Neural progenitor cell (in vitro differentiated cells): ENCODE data around the gene COL15A1. TPM values are rescaled to one million over a fixed set of nuclear protein-coding genes. Genes with fewer than 3 reads are reported as not detected.

Experiments used
- DNase-seq: peaks from one replicate; pipeline ENCODE4 v3.0.0-alpha.2; 2016; ENCODE audit warnings: low spot score
- H2AFZ ChIP-seq: fragments of 200-600 bp; sonication (generic); replicated peaks from 2 replicates; pipeline ENCODE4 v1.6.1; 2016; ENCODE audit warnings: antibody characterized with exemption
- H3F3A ChIP-seq: fragments of 200-600 bp; sonication (generic); 2 replicates; pipeline ENCODE4 v1.6.1; 2016; ENCODE audit warnings: antibody characterized with exemption, low read depth
- H3K27ac ChIP-seq: fragments of 200-600 bp; sonication (generic); 2 replicates; pipeline ENCODE4 v1.5.1; 2016; ENCODE audit warnings: mild to moderate bottlenecking
- H3K27me3 ChIP-seq: fragments of 200-600 bp; sonication (generic); 2 replicates; pipeline ENCODE4 v1.6.1; 2016; ENCODE audit warnings: mild to moderate bottlenecking, moderate library complexity
- H3K36me3 ChIP-seq: fragments of 200-600 bp; sonication (generic); 2 replicates; pipeline ENCODE4 v1.5.1; 2016
- H3K4me1 ChIP-seq: fragments of 200-600 bp; sonication (generic); 2 replicates; pipeline ENCODE4 v1.6.1; 2016; ENCODE audit warnings: mixed run types
- H3K4me2 ChIP-seq: fragments of 200-600 bp; sonication (generic); 2 replicates; pipeline ENCODE4 v1.6.1; 2016
- H3K4me3 ChIP-seq: fragments of 200-600 bp; sonication (generic); 2 replicates; pipeline ENCODE4 v1.5.1; 2016
- H3K79me2 ChIP-seq: fragments of 200-600 bp; sonication (generic); 2 replicates; pipeline ENCODE4 v1.6.1; 2016; ENCODE audit warnings: low read depth
- H3K9ac ChIP-seq: fragments of 200-600 bp; sonication (generic); 2 replicates; pipeline ENCODE4 v1.6.1; 2016
- H3K9me3 ChIP-seq: fragments of 200-600 bp; sonication (generic); 2 replicates; pipeline ENCODE4 v1.5.1; 2016; ENCODE audit warnings: low read depth
- H4K20me1 ChIP-seq: fragments of 200-600 bp; sonication (generic); 2 replicates; pipeline ENCODE4 v1.6.1; 2016; ENCODE audit warnings: low read depth
- H3K27ac Mint-ChIP-seq: 3 replicates; pipeline ENCODE4 v1.8.0; 2021; ENCODE audit warnings: mixed read lengths
- H3K27me3 Mint-ChIP-seq: 2 replicates; pipeline ENCODE4 v1.8.0; 2022; ENCODE audit warnings: low read depth, mild to moderate bottlenecking, inconsistent platforms, moderate library complexity, mixed read lengths; ENCODE audit not compliant: insufficient read depth
- H3K36me3 Mint-ChIP-seq: 3 replicates; pipeline ENCODE4 v1.8.0; 2021; ENCODE audit warnings: mixed read lengths
- H3K4me1 Mint-ChIP-seq: 3 replicates; pipeline ENCODE4 v1.8.0; 2021; ENCODE audit warnings: mixed read lengths
- H3K4me3 Mint-ChIP-seq: 3 replicates; pipeline ENCODE4 v1.8.0; 2021; ENCODE audit warnings: mild to moderate bottlenecking, moderate library complexity, mixed read lengths
- H3K9me3 Mint-ChIP-seq: 3 replicates; pipeline ENCODE4 v1.8.0; 2020; ENCODE audit warnings: mixed read lengths
- CTCF ChIP-seq: fragments of 200-600 bp; sonication (generic); IDR thresholded peaks from 2 replicates; pipeline ENCODE4 v1.5.1; 2017; ENCODE audit warnings: antibody characterized with exemption, mild to moderate bottlenecking
- EZH2 ChIP-seq: fragments of 200-600 bp; sonication (generic); IDR thresholded peaks from 2 replicates; pipeline ENCODE4 v1.6.1; 2017; ENCODE audit warnings: antibody characterized with exemption, mild to moderate bottlenecking, moderate library complexity
- EZH2phosphoT487 ChIP-seq: fragments of 200-600 bp; sonication (generic); IDR thresholded peaks from 2 replicates; pipeline ENCODE4 v1.6.1; 2017; ENCODE audit warnings: antibody characterized with exemption
- total RNA-seq: library from RNA; depleted of rRNA; stranded (reverse); fragments of >200 nt; gene quantifications from 2 replicates; pipeline ENCODE4 v1.2.3, GENCODE V29; 2015; ENCODE audit warnings: low replicate concordance

The COL15A1 gene
- total RNA-seq, 1 donor from 2014 or later, result 3.2 TPM

- Histone ChIP-seq H3K27me3 (no peaks in the 10 kb centered on the region), H3F3A (peaks cover 9% of the 10 kb centered on the region), H3K4me1 (peaks cover 42% of the 10 kb centered on the region), H2AFZ (no peak overlapping the region), H3K4me3 (no peak overlapping the region), H3K27ac (no peak overlapping the region), H3K9me3 (no peaks in the 10 kb centered on the region), H3K79me2 (no peaks in the 10 kb centered on the region), H4K20me1 (no peaks in the 10 kb centered on the region), H3K4me2 (peak overlapping the region; percentile 58), H3K36me3 (no peaks in the 10 kb centered on the region), H3K9ac (no peak overlapping the region)
- H3K4me3 Mint-ChIP-seq, result peak overlapping the region; percentile 49
- peaks cover 57% of the 10 kb centered on the region for H3K4me1 Mint-ChIP-seq
- peaks cover 18% of the 10 kb centered on the region for H3K9me3 Mint-ChIP-seq
- TF ChIP-seq EZH2phosphoT487, result no peak
- no peak for TF ChIP-seq EZH2
- no peak for TF ChIP-seq CTCF
- DNase-seq, result no peak
- peaks cover 8% of the 10 kb centered on the region for H3K27me3 Mint-ChIP-seq
- H3K36me3 Mint-ChIP-seq, result peaks cover 4% of the 10 kb centered on the region
- H3K27ac Mint-ChIP-seq, result peak overlapping the region; percentile 96
These were observed 95.9 kb downstream of the COL15A1 start for GRCh38 chr9:99039505-99040182.

GRCh38 chr9:99040251-99040900 is 96.7 kb downstream of the COL15A1 start:
- Histone ChIP-seq H3K9ac (no peak overlapping the region), H2AFZ (no peak overlapping the region), H3K4me1 (peaks cover 35% of the 10 kb centered on the region), H3K4me2 (peak overlapping the region; percentile 58), H3K36me3 (no peaks in the 10 kb centered on the region), H4K20me1 (no peaks in the 10 kb centered on the region), H3F3A (peaks cover 9% of the 10 kb centered on the region), H3K79me2 (no peaks in the 10 kb centered on the region), H3K27me3 (no peaks in the 10 kb centered on the region), H3K4me3 (no peak overlapping the region), H3K27ac (no peak overlapping the region), H3K9me3 (no peaks in the 10 kb centered on the region)
- H3K27ac Mint-ChIP-seq, result peak overlapping the region; percentile 96
- TF ChIP-seq EZH2phosphoT487 (no peak), EZH2 (no peak), CTCF (no peak)
- DNase-seq, result peak; percentile 59
- H3K36me3 Mint-ChIP-seq, result peaks cover 4% of the 10 kb centered on the region
- peak overlapping the region; percentile 33 for H3K4me3 Mint-ChIP-seq
- peaks cover 24% of the 10 kb centered on the region for H3K9me3 Mint-ChIP-seq
- H3K27me3 Mint-ChIP-seq, result peaks cover 10% of the 10 kb centered on the region
- H3K4me1 Mint-ChIP-seq, result peaks cover 52% of the 10 kb centered on the region

DNA sequence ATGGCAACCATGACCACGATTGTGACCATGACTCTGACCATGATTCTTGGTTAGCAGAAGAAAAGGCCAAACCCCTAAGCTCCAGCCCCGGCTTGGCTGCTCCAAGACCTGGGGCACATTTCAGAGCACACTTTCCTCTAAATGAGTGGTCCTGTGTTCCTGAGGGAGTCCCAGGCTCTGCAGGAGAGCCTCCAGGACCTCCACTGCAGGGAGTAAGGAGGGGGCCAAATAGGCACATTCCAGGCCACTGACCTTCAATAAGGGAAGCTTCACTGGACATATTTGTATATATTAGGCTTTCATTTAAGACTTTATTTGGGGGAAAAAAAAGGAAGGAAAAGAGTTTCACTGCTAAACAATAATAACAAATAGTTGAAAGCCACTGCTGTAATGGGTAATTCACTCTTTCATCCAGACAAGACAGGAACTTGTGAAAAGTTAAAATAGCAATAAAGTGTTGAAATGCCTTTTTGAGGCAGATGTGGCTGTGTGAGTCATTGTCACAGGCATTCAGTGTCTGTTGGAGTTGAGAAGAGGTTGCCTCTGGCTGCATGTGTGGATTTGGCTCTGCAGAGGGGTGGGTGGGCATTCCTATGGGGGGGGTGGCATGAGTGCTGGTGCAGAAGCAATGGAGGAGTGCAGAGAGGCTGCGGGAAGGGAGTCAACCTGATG is 97.3 kb downstream of the COL15A1 start:
- H3K36me3 Mint-ChIP-seq, result peaks cover 4% of the 10 kb centered on the region
- H3K9ac ChIP-seq, result no peak overlapping the region
- peaks cover 10% of the 10 kb centered on the region for H3K27me3 Mint-ChIP-seq
- no peaks in the 10 kb centered on the region for H3K36me3 ChIP-seq
- peaks cover 34% of the 10 kb centered on the region for H3K4me1 ChIP-seq
- peak overlapping the region; percentile 89 for H3K27ac Mint-ChIP-seq
- no peak overlapping the region for H3K4me3 Mint-ChIP-seq
- no peak overlapping the region for H3K4me3 ChIP-seq
- no peak for DNase-seq
- H3K9me3 ChIP-seq, result no peaks in the 10 kb centered on the region
- H2AFZ ChIP-seq, result no peak overlapping the region
- H3K4me1 Mint-ChIP-seq, result peaks cover 46% of the 10 kb centered on the region
- no peaks in the 10 kb centered on the region for H3K27me3 ChIP-seq
- H3K79me2 ChIP-seq, result no peaks in the 10 kb centered on the region
- no peaks in the 10 kb centered on the region for H4K20me1 ChIP-seq
- H3F3A ChIP-seq, result peaks cover 9% of the 10 kb centered on the region
- TF ChIP-seq EZH2phosphoT487, result no peak
- no peak for TF ChIP-seq EZH2
- no peak for TF ChIP-seq CTCF
- no peak overlapping the region for H3K27ac ChIP-seq
- peak overlapping the region; percentile 58 for H3K4me2 ChIP-seq
- H3K9me3 Mint-ChIP-seq, result peaks cover 29% of the 10 kb centered on the region
